ENCODE results near the gene GSTM3.
"Not testable (repeated sequence)": the region's sequence is repeated elsewhere in the genome, so short reads cannot be mapped to it uniquely, and the experiment has no call there.

GSTM3 gene

GRCh38 chr1:109754738-109755137, 13.9 kb upstream of the GSTM3 start:
- H3K27ac ChIP-seq: no peak overlapping the region
- no peak for TF ChIP-seq CTCF (IDR thresholded peaks at IDR 0.05; ENCODE audit: low read depth, low read length)
- peaks cover 3% of the 10 kb centered on the region for H3K9me3 ChIP-seq (ENCODE audit: severe bottlenecking)
- H3K27me3 ChIP-seq (ENCODE audit: insufficient read depth, low read depth, severe bottlenecking): no peaks in the 10 kb centered on the region
- DNase-seq: no peak
- H3K4me3 ChIP-seq (ENCODE audit: low read depth, low read length): no peak overlapping the region
- no peaks in the 10 kb centered on the region for H3K36me3 ChIP-seq

GRCh38 chr1:109751531-109752260, 10.9 kb upstream of the GSTM3 start:
- no peak for DNase-seq
- H3K9me3 ChIP-seq (ENCODE audit: severe bottlenecking): peaks cover 23% of the 10 kb centered on the region
- no peak overlapping the region for H3K4me3 ChIP-seq (ENCODE audit: low read depth, low read length)
- no peak for TF ChIP-seq CTCF (IDR thresholded peaks at IDR 0.05; ENCODE audit: low read depth, low read length)
- no peaks in the 10 kb centered on the region for H3K27me3 ChIP-seq (ENCODE audit: insufficient read depth, low read depth, severe bottlenecking)
- H3K27ac ChIP-seq: peak overlapping the region; percentile 39; the same call in 1 of the 2 replicates
- H3K36me3 ChIP-seq: no peaks in the 10 kb centered on the region

GRCh38 chr1:109750920-109751319, 10.1 kb upstream of the GSTM3 start:
- Histone ChIP-seq H3K27ac (peak overlapping the region; percentile 39), H3K4me3 (ENCODE audit: low read depth, low read length) (no peak overlapping the region), H3K36me3 (no peaks in the 10 kb centered on the region), H3K9me3 (ENCODE audit: severe bottlenecking) (peaks cover 23% of the 10 kb centered on the region), H3K27me3 (ENCODE audit: insufficient read depth, low read depth, severe bottlenecking) (no peaks in the 10 kb centered on the region)
- DNase-seq: peak; percentile 78
- TF ChIP-seq CTCF (IDR thresholded peaks at IDR 0.05; ENCODE audit: low read depth, low read length): no peak

GRCh38 chr1:109750241-109750882, 9.5 kb upstream of the GSTM3 start:
- TF ChIP-seq CTCF (IDR thresholded peaks at IDR 0.05; ENCODE audit: low read depth, low read length): no peak
- no peaks in the 10 kb centered on the region for H3K36me3 ChIP-seq
- DNase-seq: peak; percentile 54
- H3K4me3 ChIP-seq (ENCODE audit: low read depth, low read length): no peak overlapping the region
- H3K27me3 ChIP-seq (ENCODE audit: insufficient read depth, low read depth, severe bottlenecking): no peaks in the 10 kb centered on the region
- peak overlapping the region; percentile 39 for H3K27ac ChIP-seq
- peaks cover 23% of the 10 kb centered on the region for H3K9me3 ChIP-seq (ENCODE audit: severe bottlenecking)

GRCh38 chr1:109749221-109749620, 8.4 kb upstream of the GSTM3 start:
- Histone ChIP-seq H3K27me3 (ENCODE audit: insufficient read depth, low read depth, severe bottlenecking) (no peaks in the 10 kb centered on the region), H3K36me3 (no peaks in the 10 kb centered on the region), H3K27ac (no peak overlapping the region), H3K4me3 (ENCODE audit: low read depth, low read length) (no peak overlapping the region), H3K9me3 (ENCODE audit: severe bottlenecking) (peaks cover 23% of the 10 kb centered on the region)
- no peak for TF ChIP-seq CTCF (IDR thresholded peaks at IDR 0.05; ENCODE audit: low read depth, low read length)
- no peak for DNase-seq

- H3K27ac ChIP-seq: not testable (repeated sequence)
Measured at GRCh38 chr1:109748311-109748710, 7.5 kb upstream of the GSTM3 start.

More at GRCh38 chr1:109748311-109748710, 7.5 kb upstream of the GSTM3 start:
- H3K9me3 ChIP-seq (ENCODE audit: severe bottlenecking): peaks cover 23% of the 10 kb centered on the region
- H3K4me3 ChIP-seq (ENCODE audit: low read depth, low read length); H3K27me3 ChIP-seq (ENCODE audit: insufficient read depth, low read depth, severe bottlenecking); DNase-seq; H3K36me3 ChIP-seq: not testable (repeated sequence)

Data from WERI-Rb-1 (cell line).